ENCODE data around the gene LY6G5B.

LY6G5B gene

DNA sequence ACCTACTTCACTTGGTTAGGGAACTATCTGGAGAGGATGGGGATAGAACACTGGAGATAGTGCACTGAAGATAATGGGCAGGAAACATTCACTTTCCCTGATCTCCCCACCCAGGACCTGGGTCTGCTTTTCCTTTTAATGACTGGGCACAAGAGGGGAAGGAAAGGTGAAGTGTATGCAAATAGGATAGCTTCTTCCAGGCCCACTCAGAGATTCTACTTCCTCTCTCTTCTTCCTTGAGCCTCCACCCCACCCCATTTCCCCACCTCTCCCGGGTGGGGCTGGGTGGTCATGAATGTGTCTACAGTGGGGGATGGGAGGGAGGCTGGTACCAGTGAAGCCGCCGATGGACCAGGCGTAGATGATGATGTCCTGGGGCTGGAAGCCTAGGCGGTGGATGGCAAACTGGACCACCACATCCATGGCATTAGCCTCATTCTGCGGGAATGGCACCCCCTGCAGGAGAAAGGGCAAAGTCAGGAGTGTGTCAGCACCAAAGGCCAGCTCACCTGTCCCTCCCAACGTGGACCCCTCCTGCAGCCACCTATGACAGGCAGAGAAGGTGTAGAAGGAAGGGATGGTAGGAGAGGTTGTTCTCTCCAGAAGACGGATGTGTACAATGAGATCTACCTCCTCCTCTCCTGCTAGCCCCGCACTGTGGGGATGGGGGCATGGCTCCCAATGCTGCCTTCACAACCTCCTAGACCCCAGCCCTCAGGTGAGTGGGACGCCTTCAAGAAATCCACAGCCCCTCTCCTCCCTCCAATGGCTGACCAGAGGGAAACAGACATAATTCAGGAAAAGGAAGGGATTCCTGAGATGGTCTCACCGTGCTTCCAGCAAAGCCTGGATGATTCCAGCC is 19.7 kb downstream of the LY6G5B start:
- H3K36me3 ChIP-seq (ENCODE audit: control insufficient read depth, insufficient read depth, low read length): peaks cover 45% of the 10 kb centered on the region
- no peaks in the 10 kb centered on the region for H3K27me3 ChIP-seq (replicated peaks; ENCODE audit: control insufficient read depth, insufficient read depth, low read length)
- TF ChIP-seq, protein P1, sequence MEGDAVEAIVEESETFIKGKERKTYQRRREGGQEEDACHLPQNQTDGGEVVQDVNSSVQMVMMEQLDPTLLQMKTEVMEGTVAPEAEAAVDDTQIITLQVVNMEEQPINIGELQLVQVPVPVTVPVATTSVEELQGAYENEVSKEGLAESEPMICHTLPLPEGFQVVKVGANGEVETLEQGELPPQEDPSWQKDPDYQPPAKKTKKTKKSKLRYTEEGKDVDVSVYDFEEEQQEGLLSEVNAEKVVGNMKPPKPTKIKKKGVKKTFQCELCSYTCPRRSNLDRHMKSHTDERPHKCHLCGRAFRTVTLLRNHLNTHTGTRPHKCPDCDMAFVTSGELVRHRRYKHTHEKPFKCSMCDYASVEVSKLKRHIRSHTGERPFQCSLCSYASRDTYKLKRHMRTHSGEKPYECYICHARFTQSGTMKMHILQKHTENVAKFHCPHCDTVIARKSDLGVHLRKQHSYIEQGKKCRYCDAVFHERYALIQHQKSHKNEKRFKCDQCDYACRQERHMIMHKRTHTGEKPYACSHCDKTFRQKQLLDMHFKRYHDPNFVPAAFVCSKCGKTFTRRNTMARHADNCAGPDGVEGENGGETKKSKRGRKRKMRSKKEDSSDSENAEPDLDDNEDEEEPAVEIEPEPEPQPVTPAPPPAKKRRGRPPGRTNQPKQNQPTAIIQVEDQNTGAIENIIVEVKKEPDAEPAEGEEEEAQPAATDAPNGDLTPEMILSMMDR (IDR thresholded peaks at IDR 0.05; ENCODE audit: insufficient read depth, low read length, poor library complexity, severe bottlenecking): peak; percentile 56
- H3K4me3 ChIP-seq (replicated peaks; ENCODE audit: low read depth, low read length): no peak overlapping the region
- DNase-seq (ENCODE audit: extremely low read depth, insufficient read length): no peak

DNA sequence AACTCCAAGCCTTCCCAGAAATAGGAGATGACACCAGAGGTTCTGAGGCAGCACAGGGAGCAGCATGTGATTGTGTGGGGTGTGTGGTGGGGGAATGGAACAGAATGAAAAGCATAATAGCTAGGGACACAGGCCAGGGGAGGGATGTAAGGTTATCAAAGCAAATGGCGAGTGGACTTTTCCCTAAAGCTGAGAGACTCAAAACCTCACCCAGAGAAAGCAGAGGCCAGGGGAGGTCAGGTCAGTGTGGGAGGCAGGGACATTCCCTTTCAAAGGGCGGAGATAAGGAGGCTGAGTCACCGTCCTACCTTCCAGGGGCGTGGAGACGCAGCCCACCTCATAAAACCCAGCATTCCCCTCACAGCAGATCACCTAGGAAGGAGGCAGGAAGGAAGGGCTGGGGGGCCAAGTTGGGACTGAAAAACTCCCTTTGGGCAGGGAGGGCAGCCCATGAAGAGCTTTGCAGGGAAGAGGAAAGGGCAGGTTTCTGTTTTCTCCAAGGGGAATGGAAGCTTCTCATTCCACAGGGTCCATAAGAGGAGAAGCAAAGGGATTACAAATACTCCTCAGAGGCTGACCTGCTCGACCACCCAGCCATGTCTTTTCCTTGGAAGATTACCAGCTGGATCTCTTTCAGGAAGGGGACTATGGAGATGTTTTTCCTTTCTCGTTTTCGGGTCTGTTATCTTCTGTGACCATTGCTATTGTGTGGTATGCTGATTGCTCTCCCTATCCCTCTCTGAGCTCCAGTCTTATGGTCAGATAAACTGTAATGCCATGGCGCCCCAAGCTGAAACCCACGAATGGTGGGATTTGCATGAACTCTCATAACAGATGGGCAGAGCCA is 20.7 kb downstream of the LY6G5B start:
- H3K4me3 ChIP-seq (replicated peaks; ENCODE audit: low read depth, low read length): no peak overlapping the region
- no peaks in the 10 kb centered on the region for H3K27me3 ChIP-seq (replicated peaks; ENCODE audit: control insufficient read depth, insufficient read depth, low read length)
- TF ChIP-seq, protein P1 (IDR thresholded peaks at IDR 0.05; ENCODE audit: insufficient read depth, low read length, poor library complexity, severe bottlenecking): no peak
- DNase-seq (ENCODE audit: extremely low read depth, insufficient read length): no peak
- H3K36me3 ChIP-seq (ENCODE audit: control insufficient read depth, insufficient read depth, low read length): peaks cover 45% of the 10 kb centered on the region

DNA sequence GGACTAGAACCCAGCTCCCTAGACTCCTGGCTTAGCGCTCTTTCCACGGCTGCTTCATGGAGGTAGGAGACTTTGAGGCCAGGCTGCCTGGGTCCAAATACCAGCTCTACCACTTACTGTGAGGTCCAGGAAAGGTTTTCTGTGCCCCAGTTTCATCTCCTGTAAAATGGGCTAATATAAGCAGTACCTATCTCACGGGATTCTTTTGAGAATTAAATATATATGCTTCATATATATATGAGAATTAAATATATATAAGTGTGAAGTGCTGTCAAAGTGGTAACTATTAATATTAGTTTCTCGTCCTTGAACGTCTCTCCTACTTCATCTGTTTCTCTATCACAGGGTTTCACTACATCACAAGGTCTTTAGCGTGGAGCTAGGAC is 21.3 kb downstream of the LY6G5B start:
- peaks cover 45% of the 10 kb centered on the region for H3K36me3 ChIP-seq (ENCODE audit: control insufficient read depth, insufficient read depth, low read length)
- no peaks in the 10 kb centered on the region for H3K27me3 ChIP-seq (replicated peaks; ENCODE audit: control insufficient read depth, insufficient read depth, low read length)
- H3K4me3 ChIP-seq (replicated peaks; ENCODE audit: low read depth, low read length): no peak overlapping the region
- TF ChIP-seq, protein P1 (IDR thresholded peaks at IDR 0.05; ENCODE audit: insufficient read depth, low read length, poor library complexity, severe bottlenecking): no peak
- no peak for DNase-seq (ENCODE audit: extremely low read depth, insufficient read length)

DNA sequence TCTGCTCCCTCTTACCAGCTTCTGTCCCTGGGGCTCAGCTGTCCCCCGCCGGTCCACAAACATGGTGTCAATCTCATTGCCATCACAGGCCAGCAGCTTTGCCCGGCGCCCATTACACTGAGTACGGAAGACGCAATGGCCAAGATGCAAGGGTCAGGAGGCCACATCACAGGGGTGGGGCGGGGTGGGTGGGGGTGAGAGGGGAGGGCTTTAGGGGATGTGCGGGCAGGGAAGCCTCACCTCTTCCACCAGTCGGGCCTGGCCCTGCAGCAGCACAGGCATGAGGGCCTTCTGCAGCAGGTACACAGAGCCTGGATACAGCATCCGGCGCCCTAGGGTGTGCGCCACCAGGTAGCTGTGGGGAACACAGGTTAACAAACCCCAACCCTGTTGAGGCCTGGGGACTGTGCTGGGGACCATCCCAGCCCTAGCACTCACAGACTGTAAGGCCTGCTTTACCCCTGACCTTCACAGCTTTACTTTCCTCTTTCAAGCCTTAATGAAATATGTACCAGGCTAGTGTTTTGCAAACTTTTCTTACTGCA is 21.9 kb downstream of the LY6G5B start:
- DNase-seq (ENCODE audit: extremely low read depth, insufficient read length): no peak
- TF ChIP-seq, protein P1 (IDR thresholded peaks at IDR 0.05; ENCODE audit: insufficient read depth, low read length, poor library complexity, severe bottlenecking): no peak
- H3K36me3 ChIP-seq (ENCODE audit: control insufficient read depth, insufficient read depth, low read length): peaks cover 44% of the 10 kb centered on the region
- H3K27me3 ChIP-seq (replicated peaks; ENCODE audit: control insufficient read depth, insufficient read depth, low read length): no peaks in the 10 kb centered on the region
- no peak overlapping the region for H3K4me3 ChIP-seq (replicated peaks; ENCODE audit: low read depth, low read length)

DNA sequence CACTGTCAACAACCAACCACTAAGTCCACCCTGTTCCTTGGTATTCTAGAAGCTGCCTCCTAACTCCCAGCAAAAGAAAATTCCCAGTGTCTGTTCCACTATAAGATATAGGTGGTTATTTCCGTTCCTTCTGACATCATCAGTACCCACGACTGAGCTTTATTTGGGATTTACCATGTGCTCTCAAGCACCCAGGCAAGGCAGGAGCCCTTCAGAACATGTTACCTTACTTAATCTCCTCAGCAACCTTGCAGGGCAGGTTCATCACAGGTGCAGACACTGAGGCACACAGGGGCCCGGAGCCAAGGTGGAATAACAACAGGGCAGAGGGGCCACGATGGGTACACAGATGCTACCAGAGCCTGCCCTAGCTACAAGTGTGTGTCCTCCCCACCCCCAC is 22.6 kb downstream of the LY6G5B start:
- H3K36me3 ChIP-seq (ENCODE audit: control insufficient read depth, insufficient read depth, low read length): peaks cover 44% of the 10 kb centered on the region
- TF ChIP-seq, protein P1 (IDR thresholded peaks at IDR 0.05; ENCODE audit: insufficient read depth, low read length, poor library complexity, severe bottlenecking): no peak
- no peak for DNase-seq (ENCODE audit: extremely low read depth, insufficient read length)

More for the DNA sequence above, 22.6 kb downstream of the LY6G5B start:
- Histone ChIP-seq H3K4me3 (replicated peaks; ENCODE audit: low read depth, low read length) (no peak overlapping the region), H3K27me3 (replicated peaks; ENCODE audit: control insufficient read depth, insufficient read depth, low read length) (no peaks in the 10 kb centered on the region)
